HG03196 (cell line): ENCODE results near the gene PITPNM1.
"Not testable (repeated sequence)": the region's sequence is repeated elsewhere in the genome, so short reads cannot be mapped to it uniquely, and the experiment has no call there.

Source experiments
- ATAC-seq: cut with Tn5 transposase; IDR thresholded peaks from one replicate; pipeline ENCODE4 v1.9.1; 2021; ENCODE audit not compliant: unreplicated experiment

Gene PITPNM1

GRCh38 chr11:67491276-67492068, 13.7 kb downstream of the PITPNM1 start:
- ATAC-seq, result no peak

GRCh38 chr11:67490727-67491065, 14.5 kb downstream of the PITPNM1 start:
- ATAC-seq, result no peak

- no peak for ATAC-seq
Observed at GRCh38 chr11:67489885-67490726, 15.1 kb downstream of the PITPNM1 start.

DNA sequence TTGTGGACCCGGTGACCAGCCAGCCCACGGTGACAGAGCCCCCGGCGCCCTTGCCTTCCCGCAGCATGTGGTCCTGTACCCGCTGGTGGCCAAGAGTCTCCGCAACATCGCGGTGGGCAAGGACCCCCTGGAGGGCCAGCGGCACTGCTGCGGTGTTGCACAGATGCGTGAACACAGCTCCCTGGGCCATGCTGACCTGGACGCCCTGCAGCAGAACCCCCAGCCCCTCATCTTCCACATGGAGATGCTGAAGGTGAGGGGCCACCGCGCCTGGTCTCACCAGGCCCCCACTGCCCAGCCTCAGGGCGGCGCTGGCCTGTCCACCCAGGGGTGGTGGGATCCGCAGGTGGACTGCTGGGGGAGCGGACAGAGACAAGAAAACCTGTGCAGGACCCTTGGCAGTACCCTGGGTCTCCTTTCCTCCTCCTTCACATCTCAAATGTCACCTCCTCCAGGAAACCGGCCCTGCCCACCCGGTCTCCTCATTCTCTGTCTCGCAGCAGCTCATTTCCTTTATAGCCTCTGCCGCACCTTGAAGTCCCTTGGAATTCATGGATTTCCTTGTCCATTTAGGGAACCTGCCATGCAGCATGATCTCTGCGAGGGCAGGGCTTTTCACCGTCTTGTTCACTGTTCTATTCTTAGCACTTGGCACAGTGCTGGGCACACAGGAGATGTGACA, 15.8 kb downstream of the PITPNM1 start:
- no peak for ATAC-seq

- peak; percentile 27 for ATAC-seq
Observed at GRCh38 chr11:67486481-67487195, 18.5 kb downstream of the PITPNM1 start.

GRCh38 chr11:67485873-67486361, 19.2 kb downstream of the PITPNM1 start:
- not testable (repeated sequence) for ATAC-seq

DNA sequence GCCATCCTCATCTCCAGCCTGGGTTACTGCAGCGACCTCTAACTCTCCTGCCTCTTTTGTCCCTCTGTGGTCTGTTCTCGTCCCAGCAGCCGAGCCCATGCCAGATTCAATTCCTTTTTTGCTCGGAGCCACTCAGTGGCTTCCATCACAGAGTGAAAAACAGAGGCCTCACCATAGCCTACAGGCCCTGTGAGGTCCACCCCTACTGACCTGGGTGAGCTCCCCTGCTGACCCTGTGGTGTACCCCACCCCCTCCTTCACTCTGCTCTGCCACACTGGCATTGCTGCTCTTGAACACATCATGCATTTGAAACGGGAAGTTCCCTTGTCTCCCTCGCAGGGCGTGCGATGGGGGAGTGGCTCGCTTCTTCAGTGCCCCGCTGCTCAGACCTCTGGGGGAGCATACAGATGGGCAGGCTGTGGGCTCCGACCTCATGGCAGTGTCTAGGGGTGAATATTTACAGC, 20.3 kb downstream of the PITPNM1 start:
- ATAC-seq, result no peak

DNA sequence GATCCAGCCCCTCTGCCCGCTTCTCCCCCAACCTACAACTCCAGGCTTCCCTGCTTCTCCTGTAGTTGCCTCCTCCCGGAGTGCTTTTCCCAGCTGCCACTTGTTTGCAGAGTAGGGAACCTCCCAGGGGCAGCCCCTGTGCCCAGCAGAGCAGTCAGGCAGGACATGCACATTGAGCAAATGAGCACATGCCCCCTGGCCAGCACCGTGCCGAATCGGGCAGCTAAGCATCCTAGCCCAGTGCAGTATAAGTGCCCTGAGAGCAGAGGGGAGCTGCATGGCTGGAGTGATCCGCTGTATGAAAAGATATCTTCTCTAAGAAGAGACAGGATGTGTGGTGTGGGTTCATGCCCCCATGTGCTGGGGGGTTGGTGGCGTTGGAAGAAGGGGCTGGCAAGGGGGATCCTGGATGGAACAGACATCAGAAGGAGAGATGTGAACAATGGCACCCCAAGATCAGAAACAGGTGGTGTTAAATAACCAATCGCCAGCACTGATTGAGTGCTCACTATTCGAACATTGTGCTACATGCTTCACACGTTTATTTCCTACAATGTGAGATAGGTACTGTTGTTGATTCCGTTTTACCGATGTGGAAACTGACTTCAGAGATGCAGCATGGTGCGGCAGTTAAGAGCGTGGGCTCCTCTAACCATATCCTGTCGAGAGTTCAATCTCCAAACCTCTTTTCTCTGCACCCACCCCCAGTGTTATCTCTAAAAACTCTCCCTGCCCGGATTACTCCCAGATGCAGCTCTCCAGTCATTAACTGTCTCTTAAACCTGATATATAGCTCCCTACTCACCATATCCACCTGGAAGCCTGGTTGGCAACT, 21.1 kb downstream of the PITPNM1 start:
- no peak for ATAC-seq

GRCh38 chr11:67482827-67483798, 22.1 kb downstream of the PITPNM1 start, which contains the start of gene AIP:
TSS of gene AIP (plus strand) at chr11:67483026. CDS start at chr11:67483159, 133 bp downstream.
- peak; percentile 65 for ATAC-seq

GRCh38 chr11:67482275-67482826, 22.8 kb downstream of the PITPNM1 start:
- no peak for ATAC-seq

DNA sequence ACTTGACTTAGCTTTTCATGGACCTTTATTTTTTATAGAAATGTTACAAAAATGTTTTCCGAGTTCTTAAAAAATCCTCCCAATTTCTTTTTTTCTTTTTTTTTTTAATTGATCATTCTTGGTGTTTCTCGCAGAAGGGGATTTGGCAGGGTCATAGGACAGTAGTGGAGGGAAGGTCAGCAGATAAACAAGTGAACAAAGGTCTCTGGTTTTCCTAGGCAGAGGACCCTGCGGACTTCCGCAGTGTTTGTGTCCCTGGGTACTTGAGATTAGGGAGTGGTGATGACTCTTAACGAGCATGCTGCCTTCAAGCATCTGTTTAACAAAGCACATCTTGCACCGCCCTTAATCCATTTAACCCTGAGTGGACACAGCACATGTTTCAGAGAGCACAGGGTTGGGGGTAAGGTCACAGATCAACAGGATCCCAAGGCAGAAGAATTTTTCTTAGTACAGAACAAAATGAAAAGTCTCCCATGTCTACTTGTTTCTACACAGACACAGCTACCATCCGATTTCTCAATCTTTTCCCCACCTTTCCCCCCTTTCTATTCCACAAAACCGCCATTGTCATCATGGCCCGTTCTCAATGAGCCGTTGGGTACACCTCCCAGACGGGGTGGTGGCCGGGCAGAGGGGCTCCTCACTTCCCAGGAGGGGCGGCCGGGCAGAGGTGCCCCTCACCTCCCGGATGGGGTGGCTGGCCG, 27.7 kb downstream of the PITPNM1 start:
- not testable (repeated sequence) for ATAC-seq

DNA sequence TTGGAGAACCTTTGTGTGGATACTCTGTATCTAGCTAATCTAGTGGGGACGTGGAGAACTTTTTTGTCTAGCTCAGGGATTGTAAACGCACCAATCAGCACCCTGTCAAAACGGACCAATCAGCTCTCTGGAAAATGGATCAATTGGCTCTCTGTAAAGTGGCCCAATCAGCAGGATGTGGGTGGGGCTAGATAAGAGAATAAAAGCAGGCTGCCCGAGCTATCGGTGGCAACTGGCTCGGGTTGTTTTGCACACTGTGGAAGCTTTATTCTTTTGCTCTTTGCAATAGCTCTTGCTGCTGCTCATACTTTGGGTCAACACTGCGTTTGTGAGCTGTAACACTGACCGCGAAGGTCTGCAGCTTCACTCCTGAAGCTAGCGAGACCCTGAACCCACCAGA, 28.5 kb downstream of the PITPNM1 start:
- ATAC-seq, result not testable (repeated sequence)

DNA sequence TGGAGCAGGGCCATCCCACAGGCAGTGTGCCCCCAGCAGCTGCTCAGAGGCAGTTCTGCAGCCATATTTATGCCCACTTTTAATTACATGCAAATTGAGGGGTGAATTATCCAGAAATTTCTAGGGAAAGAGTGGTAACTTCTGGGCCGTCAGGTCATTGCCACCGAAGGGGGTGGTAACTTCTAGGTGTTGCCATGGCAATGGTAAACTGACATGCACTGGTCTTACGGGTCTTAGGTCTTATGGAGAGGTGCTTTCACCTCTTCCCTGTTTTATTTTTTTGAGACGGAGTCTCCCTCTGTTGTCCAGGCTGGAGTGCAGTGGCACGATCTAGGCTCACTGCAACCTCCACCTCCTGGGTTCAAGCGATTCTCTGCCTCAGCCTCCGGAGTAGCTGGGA, 32.3 kb downstream of the PITPNM1 start:
- ATAC-seq, result no peak

DNA sequence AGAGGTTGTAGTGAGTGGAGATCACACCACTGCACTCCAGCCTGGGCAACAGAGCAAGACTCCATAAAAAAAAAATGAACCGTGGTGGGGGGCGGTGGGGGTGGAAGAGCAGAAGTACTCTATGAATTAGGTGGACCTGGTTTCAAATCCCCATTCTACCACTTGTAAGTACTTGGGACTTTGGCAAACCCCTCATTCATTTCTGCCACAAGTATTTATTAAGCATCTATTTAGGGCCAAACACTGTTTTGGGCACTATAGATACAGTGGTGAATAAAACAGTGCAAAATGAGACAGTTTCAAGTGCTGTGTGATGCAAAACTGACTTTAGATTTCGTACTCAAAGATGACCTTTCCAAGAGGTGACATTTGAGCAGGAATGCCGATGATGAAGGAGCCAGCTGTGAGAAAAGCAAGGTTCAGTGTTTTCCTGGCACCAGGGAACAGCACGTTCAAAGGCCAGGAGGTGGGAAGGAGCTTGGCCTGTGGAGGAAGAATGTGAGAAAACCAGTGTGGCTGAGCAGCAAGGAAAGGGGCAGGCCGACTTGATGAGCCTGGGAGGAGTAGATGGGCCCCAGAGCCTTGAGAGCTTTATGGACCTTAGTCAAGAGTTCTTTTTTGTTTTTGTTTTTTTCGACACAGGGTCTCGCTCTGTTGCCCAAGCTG, 34.7 kb downstream of the PITPNM1 start:
- no peak for ATAC-seq

DNA sequence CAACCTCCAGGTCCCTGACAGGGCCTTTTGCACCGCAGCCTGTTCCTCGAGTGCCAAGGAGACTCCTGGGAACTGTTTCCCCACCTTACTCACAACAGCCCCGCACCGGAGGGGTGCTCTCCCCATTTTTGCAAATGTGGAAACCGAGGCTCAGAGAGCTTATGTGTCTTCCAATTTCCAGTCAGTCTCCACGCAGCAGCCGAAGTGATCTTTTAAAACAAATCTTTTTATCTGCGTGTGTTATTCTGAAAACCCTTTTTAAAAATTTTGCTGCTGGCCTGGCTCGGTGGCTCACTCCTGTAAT, 35.7 kb downstream of the PITPNM1 start:
- no peak for ATAC-seq

DNA sequence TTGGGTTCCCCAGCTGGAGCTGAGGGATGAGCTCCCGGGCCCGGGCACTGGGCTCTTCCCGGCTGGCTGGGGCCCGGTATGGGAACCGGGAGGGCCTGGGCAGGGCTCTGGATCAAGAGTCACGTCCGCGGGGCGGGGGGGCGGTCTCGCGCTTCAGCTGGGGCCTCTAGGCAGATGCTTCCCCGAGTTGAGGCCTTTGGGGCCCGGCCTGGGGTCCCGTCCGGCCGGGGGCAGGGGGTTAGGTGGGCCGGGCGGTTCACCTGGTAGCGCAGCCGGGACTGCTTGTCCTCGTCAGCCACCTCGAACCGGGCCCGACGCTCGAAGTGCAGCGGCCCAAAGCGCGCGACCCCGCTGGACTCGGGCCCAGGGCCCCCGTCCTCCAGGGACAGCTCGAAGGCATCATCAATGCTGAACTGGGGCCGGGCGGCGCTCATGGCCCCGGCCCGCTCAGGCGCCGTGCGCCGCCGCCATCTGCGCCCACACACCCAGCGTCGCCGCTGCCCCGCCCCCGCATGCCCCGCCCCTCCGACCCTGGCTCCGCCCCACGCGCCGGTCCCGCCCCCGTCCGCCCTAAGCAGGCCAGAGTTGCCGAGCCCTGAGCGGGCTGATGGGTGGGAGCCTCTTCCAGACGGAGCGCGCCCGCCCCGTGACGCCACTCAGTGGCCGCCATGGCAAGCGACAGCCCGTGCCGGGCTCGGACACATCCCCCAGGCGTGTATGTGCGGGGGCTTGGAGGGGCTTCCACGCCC, 36.2 kb downstream of the PITPNM1 start, which contains the start of gene TMEM134:
TSS of gene TMEM134 (minus strand) at position 493 of the 749 bp plus-strand sequence. CDS start at position 434, 59 bp downstream.
- peak; percentile 68 for ATAC-seq

DNA sequence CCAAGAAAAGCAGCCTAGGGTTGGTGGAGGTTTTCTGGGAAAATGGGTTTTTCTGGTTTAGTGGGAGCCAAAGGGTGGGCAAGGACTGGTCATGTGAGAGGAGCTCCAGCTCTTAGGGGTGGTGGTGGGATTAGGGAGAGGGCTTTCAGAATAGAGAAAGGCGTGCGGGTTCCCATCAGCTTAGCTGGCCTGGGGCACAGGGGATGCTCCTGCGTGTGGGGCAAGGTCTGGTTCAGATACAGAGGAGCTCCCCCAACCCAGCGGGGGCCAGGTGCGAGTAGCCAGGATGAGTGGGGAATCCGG, 36.8 kb downstream of the PITPNM1 start:
- no peak for ATAC-seq
